ENCODE data around the gene RNFT1. TPM values are rescaled to one million over a fixed set of nuclear protein-coding genes. Genes with fewer than 3 reads are reported as not detected.
"Not testable (repeated sequence)": the region's sequence is repeated elsewhere in the genome, so short reads cannot be mapped to it uniquely, and the experiment has no call there.

RNFT1 gene
- total RNA-seq, 1 donor from 2014 or later = 12.4 TPM

- Histone ChIP-seq H3K4me1 (no peaks in the 10 kb centered on the region), H3K27me3 (ENCODE audit: low read depth) (no peaks in the 10 kb centered on the region), H3K27ac (replicated peaks) (no peak overlapping the region), H3K4me3 (no peak overlapping the region), H3K36me3 (no peaks in the 10 kb centered on the region), H3K9me3 (replicated peaks) (no peaks in the 10 kb centered on the region)
- intact Hi-C loops (cut with micrococcal nuclease) = no loop called here
- TF ChIP-seq CTCF (IDR thresholded peaks at IDR 0.05; ENCODE audit: borderline replicate concordance) = no peak
- no peak for DNase-seq
Measured at GRCh38 chr17:59972778-59973177, 8.2 kb upstream of the RNFT1 start.

- DNase-seq; H3K27ac ChIP-seq (replicated peaks); H3K27me3 ChIP-seq (ENCODE audit: low read depth); intact Hi-C loops (cut with micrococcal nuclease); H3K9me3 ChIP-seq (replicated peaks); H3K36me3 ChIP-seq; H3K4me3 ChIP-seq; H3K4me1 ChIP-seq: not testable (repeated sequence)
Measured at GRCh38 chr17:59971771-59972170, 7.2 kb upstream of the RNFT1 start.

GRCh38 chr17:59963738-59964481 lies 630 bp downstream of the RNFT1 start:
- Histone ChIP-seq H3K9me3 (replicated peaks) (no peaks in the 10 kb centered on the region), H3K4me3 (peak overlapping the region; percentile 92), H3K27ac (replicated peaks) (peak overlapping the region; percentile 97), H3K4me1 (peaks cover 35% of the 10 kb centered on the region), H3K36me3 (peaks cover 16% of the 10 kb centered on the region), H3K27me3 (ENCODE audit: low read depth) (no peaks in the 10 kb centered on the region)
- no peak for TF ChIP-seq CTCF (IDR thresholded peaks at IDR 0.05; ENCODE audit: borderline replicate concordance)
- DNase-seq = peak; percentile 31
- intact Hi-C loops (cut with micrococcal nuclease) = no loop called here

GRCh38 chr17:59962739-59963318 lies 1.7 kb downstream of the RNFT1 start:
- Histone ChIP-seq H3K4me3 (peak overlapping the region; percentile 92), H3K27me3 (ENCODE audit: low read depth) (no peaks in the 10 kb centered on the region), H3K9me3 (replicated peaks) (no peaks in the 10 kb centered on the region), H3K4me1 (peaks cover 35% of the 10 kb centered on the region), H3K27ac (replicated peaks) (no peak overlapping the region), H3K36me3 (peaks cover 20% of the 10 kb centered on the region)
- no peak for TF ChIP-seq CTCF (IDR thresholded peaks at IDR 0.05; ENCODE audit: borderline replicate concordance)
- no peak for DNase-seq
- intact Hi-C loops (cut with micrococcal nuclease) = no loop called here

- peaks cover 50% of the 10 kb centered on the region for H3K36me3 ChIP-seq
- H3K27me3 ChIP-seq (ENCODE audit: low read depth); H3K9me3 ChIP-seq (replicated peaks); intact Hi-C loops (cut with micrococcal nuclease); DNase-seq; H3K4me3 ChIP-seq; H3K27ac ChIP-seq (replicated peaks): not testable (repeated sequence)
- peaks cover 26% of the 10 kb centered on the region for H3K4me1 ChIP-seq
Measured at GRCh38 chr17:59959574-59959973, 5.0 kb downstream of the RNFT1 start.

GRCh38 chr17:59954856-59955255 lies 9.7 kb downstream of the RNFT1 start:
- H3K9me3 ChIP-seq (replicated peaks) = no peaks in the 10 kb centered on the region
- intact Hi-C loops (cut with micrococcal nuclease) = no loop called here
- peaks cover 61% of the 10 kb centered on the region for H3K36me3 ChIP-seq
- no peak for DNase-seq
- H3K27ac ChIP-seq (replicated peaks) = no peak overlapping the region
- H3K27me3 ChIP-seq (ENCODE audit: low read depth) = no peaks in the 10 kb centered on the region
- no peak for TF ChIP-seq CTCF (IDR thresholded peaks at IDR 0.05; ENCODE audit: borderline replicate concordance)
- no peaks in the 10 kb centered on the region for H3K4me1 ChIP-seq
- no peak overlapping the region for H3K4me3 ChIP-seq

All from left ventricle myocardium inferior (tissue), 1 donor.